Lower lobe of right lung (tissue), 2 donors: Measurements from ENCODE around the gene TTLL11. TPM values are rescaled to one million over a fixed set of nuclear protein-coding genes. Genes with fewer than 3 reads are reported as not detected.

Experiments used
- ATAC-seq, 2 donors: fragments of 200-7000 bp; cut with Tn5 transposase; one replicate each; pipeline ENCODE4 v1.9.1; 2020 to 2022; ENCODE audit warnings: mild to moderate bottlenecking in 2 of 2, moderate library complexity in 2 of 2
- DNase-seq: peaks from one replicate; pipeline ENCODE4 v3.0.0-alpha.2; 2020
- H3K27ac ChIP-seq: fragments of 200-600 bp; one replicate; pipeline ENCODE4 v1.8.0; 2022
- H3K27me3 ChIP-seq: fragments of 200-600 bp; one replicate; pipeline ENCODE4 v1.8.0; 2022; ENCODE audit warnings: low read depth
- H3K36me3 ChIP-seq: fragments of 200-600 bp; one replicate; pipeline ENCODE4 v1.8.0; 2022; ENCODE audit warnings: mild to moderate bottlenecking
- H3K4me1 ChIP-seq: fragments of 200-600 bp; one replicate; pipeline ENCODE4 v1.8.0; 2022
- H3K4me3 ChIP-seq: fragments of 200-600 bp; one replicate; pipeline ENCODE4 v1.8.0; 2022; ENCODE audit warnings: mild to moderate bottlenecking
- H3K9me3 ChIP-seq: fragments of 200-600 bp; one replicate; pipeline ENCODE4 v1.8.0; 2022
- CTCF ChIP-seq: fragments of 200-600 bp; IDR thresholded peaks from one replicate; pipeline ENCODE4 v1.8.0; 2022; ENCODE audit warnings: antibody characterized with exemption, mild to moderate bottlenecking
- intact Hi-C: fragments of 100-400 bp; cut with DNase I; formaldehyde crosslinking; loops from one replicate; pipeline ENCODE4 v1.11.0; 2022
- total RNA-seq: library from RNA; stranded (reverse); fragmentation: NEBNext Ultra II Directional; extraction: Animal tissue kit (Norgen Biotek cat#: 25700); gene quantifications from one replicate; pipeline ENCODE4 v1.2.1, GENCODE V29; 2021
- donor health status: DM: no; HTN: yes; CAD: no; lungs with severe emphysema.

TTLL11 gene
- total RNA-seq, 1 donor from 2014 or later: 11.7 TPM

- DNase-seq: no peak
- Histone ChIP-seq H3K27ac (no peak overlapping the region), H3K27me3 (no peaks in the 10 kb centered on the region), H3K36me3 (no peaks in the 10 kb centered on the region), H3K4me3 (no peak overlapping the region), H3K9me3 (no peaks in the 10 kb centered on the region), H3K4me1 (no peaks in the 10 kb centered on the region)
- intact Hi-C loops: no loop called here
- no peak for ATAC-seq
- TF ChIP-seq CTCF: no peak
Observed at GRCh38 chr9:121808781-121809180, 284.3 kb downstream of the TTLL11 start.

DNA sequence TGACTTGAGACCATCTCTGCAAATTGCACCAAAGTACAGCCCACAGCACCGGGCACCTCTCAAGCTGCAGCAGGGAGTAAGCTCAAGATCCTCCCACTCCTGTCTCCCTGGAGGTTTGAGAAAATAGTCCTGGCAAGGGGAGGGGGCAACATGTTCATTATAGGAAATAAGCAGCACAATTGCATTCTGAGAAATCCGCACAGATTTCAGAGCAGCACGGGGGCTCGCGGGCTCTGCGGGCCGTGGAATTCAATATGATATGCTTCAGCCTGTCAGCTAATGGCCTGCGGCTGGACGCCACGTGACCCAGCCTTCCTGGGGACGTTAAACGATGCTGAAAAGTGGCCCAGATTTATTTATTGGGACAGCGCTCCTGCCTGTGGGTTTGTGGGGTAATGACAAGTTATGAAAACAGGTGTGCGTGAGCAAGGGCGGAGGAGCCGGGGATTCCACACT lies 285.3 kb downstream of the TTLL11 start:
- DNase-seq (no peak), ATAC-seq (no peak)
- Histone ChIP-seq H3K27me3 (no peaks in the 10 kb centered on the region), H3K36me3 (no peaks in the 10 kb centered on the region), H3K4me3 (no peak overlapping the region), H3K4me1 (no peaks in the 10 kb centered on the region), H3K27ac (no peak overlapping the region), H3K9me3 (no peaks in the 10 kb centered on the region)
- intact Hi-C loops: no loop called here
- no peak for TF ChIP-seq CTCF

DNA sequence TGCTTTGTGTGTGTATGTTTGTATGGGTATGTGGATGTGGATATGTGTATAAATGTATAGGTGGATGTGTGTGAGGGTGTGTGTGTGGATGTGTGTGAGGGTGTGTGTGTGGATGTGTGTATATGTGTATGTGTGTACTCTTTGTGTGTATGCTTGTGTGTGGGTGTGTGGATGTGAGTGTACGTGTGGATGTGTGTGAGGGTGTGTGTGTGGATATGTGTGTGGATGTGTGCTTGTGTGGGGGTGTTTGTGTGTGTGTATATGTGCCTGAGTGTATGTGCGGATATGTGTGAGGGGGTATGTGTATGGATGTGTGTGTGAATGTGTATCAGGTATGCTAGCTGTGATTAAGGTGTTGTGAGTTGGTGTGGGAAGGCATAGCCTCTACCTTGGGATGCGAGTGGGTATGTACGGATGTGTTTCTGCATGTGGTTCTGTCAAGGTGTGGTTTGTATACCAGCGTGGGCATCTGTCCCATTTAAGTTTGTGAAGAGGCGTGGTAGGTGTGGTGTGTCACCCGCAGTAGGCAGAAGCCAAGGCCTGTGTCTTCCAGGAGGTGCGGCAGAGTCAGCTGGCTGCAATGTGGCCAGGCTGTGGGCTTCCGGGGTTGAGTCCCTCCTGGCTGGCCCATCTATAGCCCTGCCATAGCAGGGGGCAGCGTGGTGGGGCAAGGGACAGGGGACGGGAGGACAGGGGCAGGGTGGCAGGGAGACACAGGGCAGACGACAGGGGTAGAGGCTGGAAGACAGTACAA lies 285.9 kb downstream of the TTLL11 start:
- Histone ChIP-seq H3K4me1 (no peaks in the 10 kb centered on the region), H3K36me3 (no peaks in the 10 kb centered on the region), H3K27me3 (no peaks in the 10 kb centered on the region), H3K4me3 (no peak overlapping the region), H3K27ac (no peak overlapping the region), H3K9me3 (no peaks in the 10 kb centered on the region)
- ATAC-seq: peak in 1 of 2 donors; percentile 11
- intact Hi-C loops: no loop called here
- DNase-seq: no peak
- TF ChIP-seq CTCF: no peak

GRCh38 chr9:121802753-121803152 lies 290.4 kb downstream of the TTLL11 start:
- Histone ChIP-seq H3K27me3 (no peaks in the 10 kb centered on the region), H3K27ac (no peak overlapping the region), H3K9me3 (no peaks in the 10 kb centered on the region), H3K36me3 (no peaks in the 10 kb centered on the region), H3K4me1 (no peaks in the 10 kb centered on the region), H3K4me3 (no peak overlapping the region)
- intact Hi-C loops: no loop called here
- TF ChIP-seq CTCF: no peak
- ATAC-seq (no peak), DNase-seq (no peak)

GRCh38 chr9:121801579-121801978 lies 291.5 kb downstream of the TTLL11 start:
- no peaks in the 10 kb centered on the region for H3K4me1 ChIP-seq
- TF ChIP-seq CTCF: no peak
- no peaks in the 10 kb centered on the region for H3K27me3 ChIP-seq
- no peaks in the 10 kb centered on the region for H3K36me3 ChIP-seq
- H3K4me3 ChIP-seq: no peak overlapping the region
- ATAC-seq (no peak), DNase-seq (no peak)
- intact Hi-C loops: no loop called here
- H3K27ac ChIP-seq: no peak overlapping the region
- no peaks in the 10 kb centered on the region for H3K9me3 ChIP-seq
